Measurements from ENCODE around the gene LTBP1.

LTBP1 gene

GRCh38 chr2:33196700-33197099, 249.9 kb downstream of the LTBP1 start:
- H4K91ac ChIP-seq (ENCODE audit: low read depth, low read length), result no peak overlapping the region
- no peak overlapping the region for H2BK5ac ChIP-seq (ENCODE audit: low read depth, low read length, poor library complexity)
- no peaks in the 10 kb centered on the region for H3K36me3 ChIP-seq (ENCODE audit: control insufficient read depth in 1 of 2, insufficient read depth in 2 of 2, low read length in 2 of 2)
- no peaks in the 10 kb centered on the region for H3K79me1 ChIP-seq (ENCODE audit: low read length)
- H2AFZ ChIP-seq (ENCODE audit: insufficient read depth, low read length, poor library complexity), result no peak overlapping the region
- no peak overlapping the region for H3K4me3 ChIP-seq (ENCODE audit: low read depth, low read length)
- no peaks in the 10 kb centered on the region for H3K79me2 ChIP-seq (ENCODE audit: control insufficient read depth, insufficient read depth, low read length, poor library complexity)
- H3K27me3 ChIP-seq (ENCODE audit: insufficient read depth, low read length), result no peaks in the 10 kb centered on the region
- no peak overlapping the region for H3K18ac ChIP-seq (ENCODE audit: low read length)
- no peak overlapping the region for H2BK12ac ChIP-seq (ENCODE audit: low read length)
- no peak for DNase-seq
- WGBS (ENCODE audit: extremely low coverage, insufficient coverage, insufficient read length), result no CpG with 5 or more reads among the region's 3 CpGs
- H3K9me3 ChIP-seq (ENCODE audit: insufficient read depth, low read depth, low read length), result no peaks in the 10 kb centered on the region
- H3K27ac ChIP-seq (ENCODE audit: low read depth, low read length), result no peak overlapping the region
- no peak overlapping the region for H4K8ac ChIP-seq (ENCODE audit: low read depth, low read length)
- no peak overlapping the region for H3K23ac ChIP-seq (ENCODE audit: low read length)
- no peak overlapping the region for H3K4me2 ChIP-seq (ENCODE audit: low read length)
- H3K4ac ChIP-seq (ENCODE audit: low read depth, low read length), result no peak overlapping the region
- H3K14ac ChIP-seq (ENCODE audit: low read length), result no peak overlapping the region
- H4K12ac ChIP-seq (ENCODE audit: low read depth, low read length), result no peak overlapping the region
- H3K9ac ChIP-seq (ENCODE audit: low read length), result no peak overlapping the region
- H2AK5ac ChIP-seq (ENCODE audit: low read length), result no peak overlapping the region
- no peak overlapping the region for H2BK120ac ChIP-seq (ENCODE audit: insufficient read depth, low read length, poor library complexity)
- no peaks in the 10 kb centered on the region for H3K4me1 ChIP-seq (ENCODE audit: control insufficient read depth in 1 of 2, insufficient read depth in 2 of 2, low read length in 2 of 2)

DNA sequence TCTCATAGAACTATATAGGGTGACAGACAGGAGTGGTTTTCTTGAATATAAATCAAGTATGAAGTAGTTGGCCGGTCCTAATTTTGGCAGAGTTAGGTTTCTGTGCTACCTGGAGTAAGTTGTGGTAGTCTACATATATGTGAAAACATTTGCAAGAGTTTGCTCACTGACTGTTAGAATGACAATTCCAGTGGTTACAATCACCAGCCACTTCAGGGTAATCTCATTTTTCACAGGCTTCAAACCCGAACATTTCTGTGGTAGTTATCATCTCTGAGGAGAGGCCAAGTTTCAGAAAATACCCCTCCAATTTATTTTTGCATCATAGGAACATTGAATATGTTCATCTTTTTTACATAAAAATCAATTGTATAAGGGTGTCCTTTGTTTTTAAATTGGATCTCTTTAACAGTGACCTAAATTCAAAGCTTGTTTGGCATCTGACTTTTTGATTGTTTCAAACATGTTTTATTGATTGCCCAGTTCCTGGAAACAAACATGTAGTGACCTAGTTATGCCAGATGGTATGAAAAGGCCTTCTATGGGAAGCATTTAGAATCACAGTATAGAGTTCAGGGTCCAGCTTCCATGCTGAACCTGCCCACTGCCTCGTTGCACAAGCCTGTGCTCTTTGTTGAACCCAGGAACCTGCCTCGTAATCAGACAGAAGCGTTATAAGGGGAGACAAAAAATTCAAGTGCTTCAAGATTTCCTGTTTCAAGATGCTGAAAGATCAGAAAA, 250.6 kb downstream of the LTBP1 start:
- H2AK5ac ChIP-seq (ENCODE audit: low read length), result no peak overlapping the region
- no peak overlapping the region for H3K4ac ChIP-seq (ENCODE audit: low read depth, low read length)
- DNase-seq, result no peak
- H4K91ac ChIP-seq (ENCODE audit: low read depth, low read length), result no peak overlapping the region
- no peak overlapping the region for H4K12ac ChIP-seq (ENCODE audit: low read depth, low read length)
- no peaks in the 10 kb centered on the region for H3K27me3 ChIP-seq (ENCODE audit: insufficient read depth, low read length)
- no peak overlapping the region for H2AFZ ChIP-seq (ENCODE audit: insufficient read depth, low read length, poor library complexity)
- H3K14ac ChIP-seq (ENCODE audit: low read length), result no peak overlapping the region
- no CpG with 5 or more reads among the region's 5 CpGs for WGBS (ENCODE audit: extremely low coverage, insufficient coverage, insufficient read length)
- H3K9me3 ChIP-seq (ENCODE audit: insufficient read depth, low read depth, low read length), result no peaks in the 10 kb centered on the region
- no peak overlapping the region for H4K8ac ChIP-seq (ENCODE audit: low read depth, low read length)
- no peak overlapping the region for H3K23ac ChIP-seq (ENCODE audit: low read length)
- H3K4me1 ChIP-seq (ENCODE audit: control insufficient read depth in 1 of 2, insufficient read depth in 2 of 2, low read length in 2 of 2), result no peaks in the 10 kb centered on the region
- H3K4me2 ChIP-seq (ENCODE audit: low read length), result no peak overlapping the region
- no peak overlapping the region for H3K27ac ChIP-seq (ENCODE audit: low read depth, low read length)
- H2BK12ac ChIP-seq (ENCODE audit: low read length), result no peak overlapping the region
- no peak overlapping the region for H2BK5ac ChIP-seq (ENCODE audit: low read depth, low read length, poor library complexity)
- H3K4me3 ChIP-seq (ENCODE audit: low read depth, low read length), result no peak overlapping the region
- no peaks in the 10 kb centered on the region for H3K79me1 ChIP-seq (ENCODE audit: low read length)
- H2BK120ac ChIP-seq (ENCODE audit: insufficient read depth, low read length, poor library complexity), result no peak overlapping the region
- H3K79me2 ChIP-seq (ENCODE audit: control insufficient read depth, insufficient read depth, low read length, poor library complexity), result no peaks in the 10 kb centered on the region
- H3K9ac ChIP-seq (ENCODE audit: low read length), result no peak overlapping the region
- H3K18ac ChIP-seq (ENCODE audit: low read length), result no peak overlapping the region
- H3K36me3 ChIP-seq (ENCODE audit: control insufficient read depth in 1 of 2, insufficient read depth in 2 of 2, low read length in 2 of 2), result no peaks in the 10 kb centered on the region

DNA sequence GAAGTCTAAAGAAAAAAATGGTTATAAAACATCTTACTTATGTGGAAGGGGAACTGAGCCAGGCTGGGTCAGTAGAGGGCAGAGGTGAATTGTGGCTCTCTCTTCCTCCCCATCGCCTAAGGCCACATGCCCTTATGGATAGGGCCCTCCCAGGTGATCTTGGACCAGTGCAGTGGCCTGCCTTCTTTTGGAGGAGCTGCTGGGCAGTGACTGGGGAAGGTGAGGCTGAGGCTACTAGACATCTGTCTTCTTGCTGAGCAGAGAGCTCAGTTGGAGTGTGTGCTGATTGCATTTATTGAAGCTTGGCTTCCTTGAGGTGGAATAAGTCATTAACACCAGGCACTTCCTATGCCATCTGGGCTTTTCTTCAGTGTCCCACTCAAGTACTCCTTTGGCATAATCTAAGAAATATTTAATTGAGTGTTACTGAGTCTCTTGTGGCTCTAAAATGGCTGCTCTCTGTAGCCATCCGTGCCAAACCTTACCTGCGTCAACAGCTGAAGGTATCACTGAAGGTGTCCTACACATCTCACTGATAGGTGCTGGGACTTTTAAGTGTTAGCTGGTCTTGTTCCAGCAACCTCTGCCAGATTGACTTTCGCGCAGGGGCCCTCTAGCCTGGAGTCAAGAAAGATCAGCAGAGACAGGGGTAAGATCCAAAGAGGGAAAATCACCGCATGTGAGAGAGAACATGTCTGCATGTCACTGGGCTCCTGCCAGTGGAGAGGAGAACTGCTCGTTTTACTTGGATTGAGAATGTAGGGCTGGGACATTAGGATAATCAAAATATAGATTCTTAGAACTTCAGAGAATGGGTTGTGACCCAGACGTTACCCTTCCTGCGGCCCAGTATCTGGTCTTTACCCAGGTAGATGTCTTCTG, 256.1 kb downstream of the LTBP1 start:
- H2AFZ ChIP-seq (ENCODE audit: insufficient read depth, low read length, poor library complexity), result no peak overlapping the region
- H3K4me1 ChIP-seq (ENCODE audit: control insufficient read depth in 1 of 2, insufficient read depth in 2 of 2, low read length in 2 of 2), result no peaks in the 10 kb centered on the region
- no peak overlapping the region for H3K18ac ChIP-seq (ENCODE audit: low read length)
- H3K14ac ChIP-seq (ENCODE audit: low read length), result no peak overlapping the region
- no peaks in the 10 kb centered on the region for H3K27me3 ChIP-seq (ENCODE audit: insufficient read depth, low read length)
- H2BK5ac ChIP-seq (ENCODE audit: low read depth, low read length, poor library complexity), result no peak overlapping the region
- DNase-seq, result no peak
- no peaks in the 10 kb centered on the region for H3K79me2 ChIP-seq (ENCODE audit: control insufficient read depth, insufficient read depth, low read length, poor library complexity)
- H2AK5ac ChIP-seq (ENCODE audit: low read length), result no peak overlapping the region
- H4K12ac ChIP-seq (ENCODE audit: low read depth, low read length), result no peak overlapping the region
- H3K4me3 ChIP-seq (ENCODE audit: low read depth, low read length), result no peak overlapping the region
- H3K4me2 ChIP-seq (ENCODE audit: low read length), result no peak overlapping the region
- H3K9ac ChIP-seq (ENCODE audit: low read length), result no peak overlapping the region
- no peaks in the 10 kb centered on the region for H3K36me3 ChIP-seq (ENCODE audit: control insufficient read depth in 1 of 2, insufficient read depth in 2 of 2, low read length in 2 of 2)
- WGBS (ENCODE audit: extremely low coverage, insufficient coverage, insufficient read length), result no CpG with 5 or more reads among the region's 9 CpGs
- no peak overlapping the region for H4K8ac ChIP-seq (ENCODE audit: low read depth, low read length)
- H3K79me1 ChIP-seq (ENCODE audit: low read length), result no peaks in the 10 kb centered on the region
- no peak overlapping the region for H3K4ac ChIP-seq (ENCODE audit: low read depth, low read length)
- H4K91ac ChIP-seq (ENCODE audit: low read depth, low read length), result no peak overlapping the region
- H3K27ac ChIP-seq (ENCODE audit: low read depth, low read length), result no peak overlapping the region
- no peak overlapping the region for H2BK12ac ChIP-seq (ENCODE audit: low read length)
- H2BK120ac ChIP-seq (ENCODE audit: insufficient read depth, low read length, poor library complexity), result no peak overlapping the region
- no peaks in the 10 kb centered on the region for H3K9me3 ChIP-seq (ENCODE audit: insufficient read depth, low read depth, low read length)
- H3K23ac ChIP-seq (ENCODE audit: low read length), result no peak overlapping the region

GRCh38 chr2:33204945-33205344, 258.2 kb downstream of the LTBP1 start:
- H2AFZ ChIP-seq (ENCODE audit: insufficient read depth, low read length, poor library complexity), result no peak overlapping the region
- no peak overlapping the region for H3K23ac ChIP-seq (ENCODE audit: low read length)
- H3K27me3 ChIP-seq (ENCODE audit: insufficient read depth, low read length), result no peaks in the 10 kb centered on the region
- H4K91ac ChIP-seq (ENCODE audit: low read depth, low read length), result no peak overlapping the region
- H3K79me1 ChIP-seq (ENCODE audit: low read length), result peaks cover 2% of the 10 kb centered on the region
- H3K4me1 ChIP-seq (ENCODE audit: control insufficient read depth in 1 of 2, insufficient read depth in 2 of 2, low read length in 2 of 2), result peaks cover 0 to 4% of the 10 kb centered on the region in 2 experiments
- H2BK120ac ChIP-seq (ENCODE audit: insufficient read depth, low read length, poor library complexity), result no peak overlapping the region
- no peak overlapping the region for H3K18ac ChIP-seq (ENCODE audit: low read length)
- no peaks in the 10 kb centered on the region for H3K79me2 ChIP-seq (ENCODE audit: control insufficient read depth, insufficient read depth, low read length, poor library complexity)
- no peak overlapping the region for H3K4me3 ChIP-seq (ENCODE audit: low read depth, low read length)
- H3K27ac ChIP-seq (ENCODE audit: low read depth, low read length), result no peak overlapping the region
- DNase-seq, result no peak
- no peaks in the 10 kb centered on the region for H3K9me3 ChIP-seq (ENCODE audit: insufficient read depth, low read depth, low read length)
- no peak overlapping the region for H2BK5ac ChIP-seq (ENCODE audit: low read depth, low read length, poor library complexity)
- H3K4ac ChIP-seq (ENCODE audit: low read depth, low read length), result no peak overlapping the region
- no peak overlapping the region for H3K4me2 ChIP-seq (ENCODE audit: low read length)
- no peak overlapping the region for H2BK12ac ChIP-seq (ENCODE audit: low read length)
- no peaks in the 10 kb centered on the region for H3K36me3 ChIP-seq (ENCODE audit: control insufficient read depth in 1 of 2, insufficient read depth in 2 of 2, low read length in 2 of 2)
- no CpG with 5 or more reads among the region's 2 CpGs for WGBS (ENCODE audit: extremely low coverage, insufficient coverage, insufficient read length)
- no peak overlapping the region for H4K12ac ChIP-seq (ENCODE audit: low read depth, low read length)
- H4K8ac ChIP-seq (ENCODE audit: low read depth, low read length), result no peak overlapping the region
- no peak overlapping the region for H3K14ac ChIP-seq (ENCODE audit: low read length)
- H2AK5ac ChIP-seq (ENCODE audit: low read length), result no peak overlapping the region
- no peak overlapping the region for H3K9ac ChIP-seq (ENCODE audit: low read length)
